Measurements from ENCODE around the gene MIA. TPM values are rescaled to one million over a fixed set of nuclear protein-coding genes. Genes with fewer than 3 reads are reported as not detected.

MIA gene
- total and polyA plus RNA-seq, 10 donors = 1.5 to 14.2 (median 5.7) TPM; not detected in 6

DNA sequence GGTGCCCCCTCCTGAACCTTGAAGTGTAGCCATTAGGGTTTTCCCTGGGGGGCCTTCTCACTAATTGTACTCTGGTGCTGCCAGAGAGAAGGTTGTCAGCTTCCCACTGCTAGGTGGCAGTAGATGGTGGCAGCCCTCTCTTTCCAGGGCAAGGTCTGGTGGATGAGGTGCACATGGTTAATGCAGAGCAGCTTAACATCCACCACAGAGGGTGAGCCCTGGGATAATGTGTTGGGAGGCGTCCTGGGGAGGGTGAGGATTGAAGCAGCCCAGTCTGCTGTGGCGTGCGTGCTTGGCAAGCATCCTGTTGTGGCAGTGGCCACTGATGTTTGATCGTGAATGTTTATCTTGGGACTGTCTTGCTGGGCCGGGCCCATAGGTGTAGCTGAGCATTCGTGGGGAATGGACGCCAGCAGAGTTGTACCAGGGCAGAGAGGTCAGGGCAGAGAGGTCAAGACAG is 29.5 kb downstream of the MIA start:
- Histone ChIP-seq H3K4me1 (peaks cover 84 to 100% (median 100%) of the 10 kb centered on the region in 6 donors), H3K27me3 (replicated peaks in 1 of 7) (no peaks in the 10 kb centered on the region), H3K9me3 (no peaks in the 10 kb centered on the region), H3K4me3 (peak overlapping the region in 6 of 8 donors; percentile 77 to 96 (median 86)), H3K27ac (peak overlapping the region; percentile 82 to 99 (median 94)), H3K36me3 (peaks cover 0 to 97% (median 50%) of the 10 kb centered on the region in 6 donors)
- 33 to 71% (median 66%) methylated on average over 6 to 7 of the region's 7 CpGs for WGBS, 5 donors
- intact Hi-C loops (cut with DNase I; ENCODE audit: low total_unique reads) = loop anchor here (10.0 kb wide), 1 partner anchor 50 kb away; the partner anchor contains the start of genes ACTMAP and SNRPA
- TF ChIP-seq POLR2AphosphoS5 (IDR thresholded peaks at IDR 0.05) (peak; percentile 35 to 52 (median 45)), POLR2A (IDR thresholded peaks at IDR 0.05) (no peak)
- TF ChIP-seq, protein P1, sequence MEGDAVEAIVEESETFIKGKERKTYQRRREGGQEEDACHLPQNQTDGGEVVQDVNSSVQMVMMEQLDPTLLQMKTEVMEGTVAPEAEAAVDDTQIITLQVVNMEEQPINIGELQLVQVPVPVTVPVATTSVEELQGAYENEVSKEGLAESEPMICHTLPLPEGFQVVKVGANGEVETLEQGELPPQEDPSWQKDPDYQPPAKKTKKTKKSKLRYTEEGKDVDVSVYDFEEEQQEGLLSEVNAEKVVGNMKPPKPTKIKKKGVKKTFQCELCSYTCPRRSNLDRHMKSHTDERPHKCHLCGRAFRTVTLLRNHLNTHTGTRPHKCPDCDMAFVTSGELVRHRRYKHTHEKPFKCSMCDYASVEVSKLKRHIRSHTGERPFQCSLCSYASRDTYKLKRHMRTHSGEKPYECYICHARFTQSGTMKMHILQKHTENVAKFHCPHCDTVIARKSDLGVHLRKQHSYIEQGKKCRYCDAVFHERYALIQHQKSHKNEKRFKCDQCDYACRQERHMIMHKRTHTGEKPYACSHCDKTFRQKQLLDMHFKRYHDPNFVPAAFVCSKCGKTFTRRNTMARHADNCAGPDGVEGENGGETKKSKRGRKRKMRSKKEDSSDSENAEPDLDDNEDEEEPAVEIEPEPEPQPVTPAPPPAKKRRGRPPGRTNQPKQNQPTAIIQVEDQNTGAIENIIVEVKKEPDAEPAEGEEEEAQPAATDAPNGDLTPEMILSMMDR (IDR thresholded peaks at IDR 0.05 in 8 of 11, conservative IDR thresholded peaks at IDR 0.05 in 3 of 11) = no peak
- no peak for DNase-seq

DNA sequence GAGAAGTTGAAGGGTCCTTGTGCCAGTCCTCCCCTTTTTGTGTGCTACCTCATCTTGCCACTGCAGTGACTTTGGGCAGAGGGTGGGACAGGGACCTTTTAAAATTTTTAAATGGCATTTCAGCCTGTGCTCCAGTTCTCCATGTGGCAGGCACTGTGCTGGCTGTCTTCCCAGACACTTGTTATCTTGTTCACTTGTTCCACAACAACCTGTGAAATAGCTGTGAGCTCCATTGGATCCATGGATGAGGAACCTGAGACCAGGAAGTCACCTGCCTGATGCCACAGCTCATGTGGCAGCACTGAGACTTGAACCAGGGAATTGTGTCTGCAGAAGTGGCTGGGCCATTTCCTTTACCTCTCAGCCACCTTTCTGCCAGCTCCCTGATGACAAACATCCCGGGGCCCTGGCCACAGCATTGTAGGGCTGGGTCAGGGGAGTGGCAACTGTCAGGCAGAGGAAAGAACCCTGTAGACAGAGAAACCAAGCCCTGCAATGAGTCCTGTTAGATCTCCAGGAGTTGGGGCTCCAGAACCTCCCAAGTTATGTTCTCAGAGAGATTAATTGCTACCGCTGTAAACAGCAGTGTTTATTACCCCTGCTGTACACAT is 30.0 kb downstream of the MIA start:
- 65 to 78% (median 70%) methylated on average over 2 of the region's 2 CpGs for WGBS, 5 donors
- Histone ChIP-seq H3K9me3 (no peaks in the 10 kb centered on the region), H3K36me3 (peaks cover 0 to 96% (median 48%) of the 10 kb centered on the region in 6 donors), H3K4me1 (peaks cover 87 to 100% (median 100%) of the 10 kb centered on the region in 6 donors), H3K27ac (peak overlapping the region; percentile 82 to 99 (median 94)), H3K4me3 (peak overlapping the region in 4 of 8 donors; percentile 12 to 96 (median 92)), H3K27me3 (replicated peaks in 1 of 7) (no peaks in the 10 kb centered on the region)
- TF ChIP-seq POLR2AphosphoS5 (IDR thresholded peaks at IDR 0.05) (peak in 1 of 3 donors; percentile 5), POLR2A (IDR thresholded peaks at IDR 0.05) (no peak)
- DNase-seq = no peak
- intact Hi-C loops (cut with DNase I; ENCODE audit: low total_unique reads) = loop anchor here (10.0 kb wide), 1 partner anchor 51 kb away; the partner anchor contains the start of genes ACTMAP and SNRPA

DNA sequence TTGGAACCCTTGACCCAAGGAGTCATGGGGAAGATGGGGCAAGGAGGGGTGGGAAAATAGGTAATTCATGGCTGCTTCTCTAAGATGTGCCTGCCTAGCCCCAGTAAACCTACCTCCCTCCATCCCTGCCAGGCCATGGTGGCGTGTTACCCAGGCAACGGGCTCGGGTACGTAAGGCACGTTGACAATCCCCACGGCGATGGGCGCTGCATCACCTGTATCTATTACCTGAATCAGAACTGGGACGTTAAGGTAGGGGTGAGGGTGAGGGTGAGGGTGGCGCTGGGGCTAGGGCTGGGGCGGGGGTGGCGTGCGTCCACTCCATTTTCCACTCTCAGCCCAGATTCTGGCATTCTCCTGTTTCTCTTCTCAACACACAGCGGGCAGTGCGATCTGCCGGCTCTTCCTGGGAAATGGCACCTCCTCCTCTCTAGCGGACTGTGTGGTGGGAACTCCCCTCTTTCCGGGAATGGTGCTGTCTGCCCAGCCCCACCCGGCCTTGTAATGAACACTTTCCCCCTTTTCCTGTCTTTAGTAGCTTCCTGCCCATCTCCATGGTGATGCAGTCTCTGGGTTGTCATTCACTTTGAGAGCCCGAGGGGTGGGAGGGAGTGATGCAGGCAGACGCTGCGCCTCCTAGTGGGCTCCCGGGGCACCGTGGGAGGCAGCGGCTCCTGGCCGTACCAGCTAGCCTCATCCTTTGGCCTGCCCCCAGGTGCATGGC is 31.3 kb downstream of the MIA start:
- peak; percentile 93 for DNase-seq
- TF ChIP-seq POLR2AphosphoS5 (IDR thresholded peaks at IDR 0.05) (peak; percentile 88 to 90 (median 90)), POLR2A (IDR thresholded peaks at IDR 0.05) (no peak)
- TF ChIP-seq, protein P1 (IDR thresholded peaks at IDR 0.05 in 8 of 11, conservative IDR thresholded peaks at IDR 0.05 in 3 of 11) = peak; percentile 78 to 96 (median 93)
- H3K27me3 ChIP-seq (replicated peaks in 1 of 7) = no peaks in the 10 kb centered on the region
- peaks cover 78 to 100% (median 97%) of the 10 kb centered on the region in 6 donors for H3K4me1 ChIP-seq
- H3K9me3 ChIP-seq = no peaks in the 10 kb centered on the region
- WGBS, 5 donors = 8 to 38% (median 30%) methylated on average over 22 to 26 of the region's 26 CpGs
- intact Hi-C loops (cut with DNase I; ENCODE audit: low total_unique reads) = loop anchor here (10.0 kb wide), 1 partner anchor 52 kb away; the partner anchor contains the start of genes ACTMAP and SNRPA
- H3K36me3 ChIP-seq = peaks cover 0 to 84% (median 37%) of the 10 kb centered on the region in 6 donors
- peak overlapping the region; percentile 82 to 99 (median 94) for H3K27ac ChIP-seq
- H3K4me3 ChIP-seq = peak overlapping the region in 6 of 8 donors; percentile 9 to 96 (median 16)

DNA sequence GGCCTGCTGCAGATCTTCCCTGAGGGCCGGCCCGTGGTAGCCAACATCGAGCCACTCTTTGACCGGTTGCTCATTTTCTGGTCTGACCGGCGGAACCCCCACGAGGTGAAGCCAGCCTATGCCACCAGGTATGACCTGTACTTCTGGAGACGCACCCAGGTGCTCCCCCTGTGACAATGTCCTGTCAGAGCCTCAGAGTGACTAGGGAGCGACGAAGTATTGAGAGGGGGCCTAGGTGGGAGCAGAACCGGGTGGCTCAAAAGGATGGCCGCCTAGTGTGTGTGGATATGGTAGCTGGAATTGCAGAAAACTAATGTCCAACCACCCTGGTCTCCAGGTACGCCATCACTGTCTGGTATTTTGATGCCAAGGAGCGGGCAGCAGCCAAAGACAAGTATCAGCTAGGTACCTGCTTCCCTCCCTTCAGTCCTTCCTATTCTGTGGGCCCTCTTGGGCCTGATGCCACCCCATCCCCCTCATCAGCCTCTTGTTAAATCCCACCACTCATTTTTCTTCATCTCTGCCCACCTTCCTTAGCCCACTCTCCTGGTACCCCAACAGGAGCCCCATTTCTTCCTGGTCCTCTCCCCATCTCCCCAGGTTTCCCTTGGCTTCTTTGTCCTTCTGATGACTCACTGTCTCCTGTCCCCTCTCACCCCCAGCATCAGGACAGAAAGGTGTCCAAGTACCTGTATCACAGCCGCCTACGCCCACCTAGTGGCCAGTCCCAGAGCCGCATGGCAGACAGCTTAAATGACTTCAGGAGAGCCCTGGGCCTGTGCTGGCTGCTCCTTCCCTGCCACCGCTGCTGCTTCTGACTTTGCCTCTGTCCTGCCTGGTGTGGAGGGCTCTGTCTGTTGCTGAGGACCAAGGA is 32.1 kb downstream of the MIA start:
- H3K4me1 ChIP-seq = peaks cover 84 to 100% (median 97%) of the 10 kb centered on the region in 6 donors
- H3K9me3 ChIP-seq = no peaks in the 10 kb centered on the region
- peak overlapping the region in 5 of 8 donors; percentile 1 to 96 (median 17) for H3K4me3 ChIP-seq
- TF ChIP-seq POLR2AphosphoS5 (IDR thresholded peaks at IDR 0.05) = peak in 2 of 3 donors; percentile 1 to 2
- TF ChIP-seq, protein P1 (IDR thresholded peaks at IDR 0.05 in 8 of 11, conservative IDR thresholded peaks at IDR 0.05 in 3 of 11) = peak in 7 of 11 experiments; percentile 11 to 61 (median 45)
- no peak for TF ChIP-seq POLR2A (IDR thresholded peaks at IDR 0.05)
- no peaks in the 10 kb centered on the region for H3K27me3 ChIP-seq (replicated peaks in 1 of 7)
- WGBS, 5 donors = 62 to 86% (median 68%) methylated on average over 10 to 18 of the region's 18 CpGs
- intact Hi-C loops (cut with DNase I; ENCODE audit: low total_unique reads) = loop anchor here (10.0 kb wide), 1 partner anchor 53 kb away; the partner anchor contains the start of genes ACTMAP and SNRPA
- no peak for DNase-seq
- peaks cover 0 to 76% (median 34%) of the 10 kb centered on the region in 6 donors for H3K36me3 ChIP-seq
- peak overlapping the region; percentile 43 to 99 (median 94) for H3K27ac ChIP-seq
